Measurements from ENCODE around the gene CTIF. TPM values are rescaled to one million over a fixed set of nuclear protein-coding genes. Genes with fewer than 3 reads are reported as not detected.

CTIF gene
- polyA plus RNA-seq, 3 donors: 11.7 to 74.2 (median 39.8) TPM

DNA sequence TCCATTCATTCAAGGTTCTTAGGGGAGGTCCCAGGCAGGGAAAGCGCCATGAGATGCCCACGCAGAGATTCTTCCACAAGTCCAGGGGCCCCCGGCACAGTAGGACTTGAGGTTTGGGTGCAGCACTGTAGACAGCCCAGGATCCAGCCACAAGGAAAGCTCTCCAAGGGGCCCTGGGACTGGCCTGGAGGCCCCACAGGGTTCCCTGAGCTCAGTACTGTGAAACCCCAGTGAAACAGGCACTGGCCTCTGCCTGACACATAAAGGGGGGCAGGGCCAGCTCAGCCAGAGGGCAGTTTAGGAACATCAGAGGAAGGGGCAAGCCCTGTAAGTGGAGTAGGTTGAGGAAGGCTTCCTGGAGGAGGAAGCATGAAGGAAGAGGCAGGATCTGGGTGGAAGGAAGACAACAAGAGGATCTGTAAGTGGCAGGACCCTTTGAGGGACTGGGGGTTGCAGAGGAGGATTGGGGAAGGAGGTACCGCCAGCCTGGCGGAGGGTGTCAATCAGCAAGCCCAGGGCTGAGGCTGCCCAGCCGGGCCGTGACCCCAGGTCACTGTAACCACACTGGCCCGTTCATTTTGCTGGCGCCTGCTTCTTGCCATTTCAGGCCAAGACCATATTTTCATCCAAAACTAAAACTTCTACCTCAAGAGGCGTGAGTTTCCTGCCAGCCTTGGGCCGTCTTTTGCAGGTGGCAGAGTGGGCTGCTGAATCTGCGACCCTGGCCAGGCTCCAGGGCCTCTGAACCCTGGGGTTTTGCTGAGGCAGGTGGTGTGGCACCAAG is 236.7 kb downstream of the CTIF start:
- H3K27ac ChIP-seq (ENCODE audit: low read depth, low read length): no peak overlapping the region
- 80 to 92% (median 82%) methylated on average over 12 of the region's 12 CpGs for WGBS, 3 donors

GRCh38 chr18:48776156-48776555 is 237.3 kb downstream of the CTIF start:
- 97 to 99% (median 98%) methylated on average over 5 of the region's 5 CpGs for WGBS, 3 donors
- no peak overlapping the region for H3K27ac ChIP-seq (ENCODE audit: low read depth, low read length)

GRCh38 chr18:48776641-48777025 is 237.8 kb downstream of the CTIF start:
- no peak overlapping the region for H3K27ac ChIP-seq (ENCODE audit: low read depth, low read length)
- 83 to 93% (median 87%) methylated on average over 6 of the region's 6 CpGs for WGBS, 3 donors

GRCh38 chr18:48777026-48777743 is 238.4 kb downstream of the CTIF start:
- 48 to 68% (median 60%) methylated on average over 13 of the region's 13 CpGs for WGBS, 3 donors
- H3K27ac ChIP-seq (ENCODE audit: low read depth, low read length): no peak overlapping the region

DNA sequence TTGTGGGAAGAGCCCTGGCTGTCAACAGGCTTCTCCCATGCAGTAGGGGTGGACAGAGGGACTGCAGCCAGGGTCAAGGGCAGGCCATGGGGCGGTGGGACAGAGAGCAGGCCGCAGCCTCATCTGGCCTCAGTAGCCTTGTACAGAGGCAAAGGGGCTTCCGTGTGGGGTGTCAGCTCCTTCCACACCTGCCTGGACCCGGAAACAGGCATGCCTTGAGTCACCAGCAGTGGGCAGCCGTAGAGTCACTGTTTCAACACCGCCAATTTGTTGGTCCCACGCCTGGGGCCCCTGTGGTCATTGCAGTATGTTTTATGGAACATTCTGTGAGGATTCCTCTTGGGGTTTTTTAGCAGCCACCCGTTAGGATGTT is 238.9 kb downstream of the CTIF start:
- 71 to 90% (median 84%) methylated on average over 8 of the region's 8 CpGs for WGBS, 3 donors
- no peak overlapping the region for H3K27ac ChIP-seq (ENCODE audit: low read depth, low read length)

GRCh38 chr18:48778344-48779011 is 239.6 kb downstream of the CTIF start:
- H3K27ac ChIP-seq (ENCODE audit: low read depth, low read length): no peak overlapping the region
- WGBS, 3 donors: 91 to 96% (median 95%) methylated on average over 13 of the region's 13 CpGs

- no peak overlapping the region for H3K27ac ChIP-seq (ENCODE audit: low read depth, low read length)
- WGBS, 3 donors: 83 to 88% (median 83%) methylated on average over 7 of the region's 7 CpGs
Observed at GRCh38 chr18:48779462-48779861, 240.6 kb downstream of the CTIF start.

- 58 to 85% (median 81%) methylated on average over 17 of the region's 17 CpGs for WGBS, 3 donors
- H3K27ac ChIP-seq (ENCODE audit: low read depth, low read length): no peak overlapping the region
Observed at GRCh38 chr18:48780201-48780912, 241.5 kb downstream of the CTIF start.

DNA sequence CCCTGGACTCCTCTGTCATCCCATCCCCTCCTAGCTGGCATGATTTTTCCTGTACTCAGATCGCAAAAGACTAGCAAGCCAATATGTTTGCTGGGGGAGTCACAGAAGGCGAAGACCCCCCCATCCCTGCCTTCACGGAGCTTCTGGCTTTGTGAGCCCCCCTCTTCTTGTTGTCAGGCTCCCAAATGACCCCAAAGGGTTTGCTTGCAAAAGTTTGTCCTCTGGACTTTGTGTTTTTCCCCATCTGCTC is 242.0 kb downstream of the CTIF start:
- no peak overlapping the region for H3K27ac ChIP-seq (ENCODE audit: low read depth, low read length)
- 46 to 64% (median 57%) methylated on average over 3 of the region's 3 CpGs for WGBS, 3 donors

GRCh38 chr18:48781163-48781987 is 242.5 kb downstream of the CTIF start:
- H3K27ac ChIP-seq (ENCODE audit: low read depth, low read length): peak overlapping the region; percentile 38
- WGBS, 3 donors: 11 to 15% (median 12%) methylated on average over 28 of the region's 28 CpGs

DNA sequence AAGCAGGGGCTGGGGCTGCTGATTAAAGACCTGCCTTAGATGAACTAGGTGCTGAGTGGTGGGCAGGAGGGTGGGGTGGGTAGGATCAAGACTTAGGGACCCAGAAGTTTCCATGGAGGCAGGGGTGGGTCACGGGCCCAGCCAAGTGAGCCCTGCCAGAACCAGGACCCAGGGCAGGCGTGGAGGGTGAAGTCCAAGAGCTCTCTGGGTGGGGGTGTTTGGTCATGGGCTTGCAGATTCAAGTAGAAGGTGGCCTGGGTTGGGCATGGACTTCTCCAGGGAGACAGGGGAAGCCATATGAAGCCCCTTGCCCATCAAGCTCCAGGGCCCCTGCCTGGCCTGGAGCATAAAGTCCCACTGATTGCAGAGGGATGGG is 243.1 kb downstream of the CTIF start:
- peak overlapping the region; percentile 4 for H3K27ac ChIP-seq (ENCODE audit: low read depth, low read length)
- WGBS, 3 donors: 63 to 80% (median 73%) methylated on average over 2 of the region's 2 CpGs

- 65 to 86% (median 82%) methylated on average over 11 of the region's 11 CpGs for WGBS, 3 donors
- H3K27ac ChIP-seq (ENCODE audit: low read depth, low read length): peak overlapping the region; percentile 4
Observed at GRCh38 chr18:48782381-48782861, 243.6 kb downstream of the CTIF start.

DNA sequence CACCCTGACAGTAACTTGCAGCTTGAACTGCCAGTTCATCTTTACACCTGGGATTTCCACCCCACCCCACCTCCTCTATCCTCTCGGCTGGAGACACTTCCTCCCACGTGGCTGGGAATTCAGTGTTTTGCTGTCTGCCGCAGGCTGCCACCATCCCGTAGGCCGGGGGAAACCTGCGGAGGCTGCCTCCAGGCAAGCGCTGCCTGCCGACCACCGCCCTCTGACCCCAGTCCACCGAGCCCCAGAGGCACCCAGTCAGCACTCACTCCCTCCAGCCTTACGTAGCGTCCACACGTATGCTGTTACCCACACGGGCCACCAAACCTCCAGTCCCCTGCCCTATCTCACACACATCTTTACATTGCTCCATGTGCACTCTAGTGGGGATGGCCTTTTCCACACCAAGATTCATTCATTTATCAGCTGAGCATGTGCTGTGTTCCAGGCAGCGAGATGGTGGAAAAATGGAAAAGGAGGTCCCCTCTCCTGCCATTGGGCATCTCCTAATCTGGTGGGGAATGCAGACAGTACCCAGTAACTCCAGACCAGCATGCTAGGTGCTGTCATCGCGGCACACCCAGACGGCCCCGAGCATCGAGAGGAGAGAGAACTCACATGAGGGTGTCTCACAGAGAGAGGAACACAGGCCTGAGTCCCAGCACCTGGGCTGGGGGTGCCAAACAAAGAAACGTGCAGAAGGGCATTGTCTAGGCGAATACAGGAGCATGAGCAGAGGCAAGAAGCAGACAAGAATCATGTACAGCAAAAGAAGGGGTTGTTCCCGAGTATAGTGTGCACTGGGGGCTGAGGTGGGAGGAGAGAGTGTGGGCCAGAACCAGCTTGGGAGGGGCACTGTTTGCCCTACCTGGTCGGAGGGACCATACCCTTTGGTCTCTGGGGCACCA is 245.0 kb downstream of the CTIF start:
- no peak overlapping the region for H3K27ac ChIP-seq (ENCODE audit: low read depth, low read length)
- 87 to 94% (median 92%) methylated on average over 24 of the region's 24 CpGs for WGBS, 3 donors

GRCh38 chr18:48784656-48785055 is 245.8 kb downstream of the CTIF start:
- WGBS, 3 donors: 84 to 90% (median 86%) methylated on average over 5 of the region's 5 CpGs

GRCh38 chr18:48785091-48785614 is 246.3 kb downstream of the CTIF start:
- 79 to 83% (median 82%) methylated on average over 5 of the region's 5 CpGs for WGBS, 3 donors
- H3K27ac ChIP-seq (ENCODE audit: low read depth, low read length): no peak overlapping the region

More at GRCh38 chr18:48784656-48785055, 245.8 kb downstream of the CTIF start:
- H3K27ac ChIP-seq (ENCODE audit: low read depth, low read length): no peak overlapping the region

DNA sequence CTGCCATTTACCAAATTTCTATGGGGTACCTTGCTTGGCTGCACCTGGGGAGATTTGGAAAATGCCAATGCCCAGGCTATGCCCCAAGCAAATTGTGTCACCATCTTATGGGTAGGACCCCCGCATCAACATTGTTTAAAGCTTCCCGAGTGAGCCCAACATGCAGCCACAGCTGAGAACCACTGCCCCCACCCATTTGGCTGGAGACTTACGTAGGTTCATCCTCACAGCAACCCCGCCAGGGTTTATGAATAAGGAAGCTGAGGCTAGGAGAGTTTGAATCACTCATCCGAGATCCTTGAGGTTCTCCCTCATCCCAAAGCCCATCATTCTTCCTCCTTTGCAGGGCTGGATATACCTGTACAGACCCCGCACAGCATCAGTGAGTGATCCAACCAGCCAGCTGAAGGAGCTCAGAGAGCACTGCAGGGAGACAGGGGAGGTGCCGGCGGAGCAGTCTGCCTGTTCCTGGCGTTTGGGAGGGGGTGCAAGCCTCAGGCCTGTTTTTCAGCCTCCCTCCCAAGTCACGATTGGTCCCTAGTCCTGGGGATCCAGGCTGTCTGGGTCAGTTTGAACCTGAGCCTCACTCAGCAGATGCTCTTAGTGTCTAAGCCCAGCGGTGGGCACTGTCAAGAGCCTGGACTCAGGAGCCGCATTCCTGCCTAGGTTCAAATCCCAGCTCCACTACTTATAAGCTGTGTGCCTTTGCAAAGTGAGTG is 247.1 kb downstream of the CTIF start:
- WGBS, 3 donors: 88 to 94% (median 92%) methylated on average over 12 of the region's 12 CpGs
- no peak overlapping the region for H3K27ac ChIP-seq (ENCODE audit: low read depth, low read length)

Data from adipose tissue (tissue), 3 donors.